Measurements from ENCODE around the gene HCFC1R1.

Gene HCFC1R1

GRCh38 chr16:3051009-3051408 lies 27.3 kb upstream of the HCFC1R1 start:
- Histone ChIP-seq H3K27me3 (ENCODE audit: control insufficient read depth, insufficient read depth, low read length) (peaks cover 7% of the 10 kb centered on the region), H3K9me3 (ENCODE audit: control insufficient read depth, low read length) (no peaks in the 10 kb centered on the region), H3K4me3 (ENCODE audit: low read depth, low read length) (no peak overlapping the region), H3K36me3 (ENCODE audit: control insufficient read depth, insufficient read depth, low read length) (no peaks in the 10 kb centered on the region), H3K4me2 (ENCODE audit: low read length) (no peak overlapping the region), H3K4me1 (peaks cover 3% of the 10 kb centered on the region), H2AFZ (no peak overlapping the region), H3K9ac (no peak overlapping the region), H3K79me2 (no peaks in the 10 kb centered on the region), H3K27ac (no peak overlapping the region)
- TF ChIP-seq CTCF (IDR thresholded peaks at IDR 0.05) = no peak

GRCh38 chr16:3050487-3050886 lies 26.7 kb upstream of the HCFC1R1 start:
- Histone ChIP-seq H3K4me2 (ENCODE audit: low read length) (no peak overlapping the region), H3K27ac (no peak overlapping the region), H3K9me3 (ENCODE audit: control insufficient read depth, low read length) (no peaks in the 10 kb centered on the region), H3K79me2 (no peaks in the 10 kb centered on the region), H3K27me3 (ENCODE audit: control insufficient read depth, insufficient read depth, low read length) (peaks cover 9% of the 10 kb centered on the region), H2AFZ (no peak overlapping the region), H3K36me3 (ENCODE audit: control insufficient read depth, insufficient read depth, low read length) (no peaks in the 10 kb centered on the region), H3K4me3 (ENCODE audit: low read depth, low read length) (no peak overlapping the region), H3K9ac (no peak overlapping the region), H3K4me1 (peaks cover 3% of the 10 kb centered on the region)
- no peak for TF ChIP-seq CTCF (IDR thresholded peaks at IDR 0.05)

GRCh38 chr16:3049921-3050481 lies 26.3 kb upstream of the HCFC1R1 start:
- Histone ChIP-seq H3K4me3 (ENCODE audit: low read depth, low read length) (no peak overlapping the region), H3K9ac (no peak overlapping the region), H3K27me3 (ENCODE audit: control insufficient read depth, insufficient read depth, low read length) (peaks cover 9% of the 10 kb centered on the region), H3K4me1 (peaks cover 3% of the 10 kb centered on the region), H3K27ac (no peak overlapping the region), H3K36me3 (ENCODE audit: control insufficient read depth, insufficient read depth, low read length) (no peaks in the 10 kb centered on the region), H3K79me2 (no peaks in the 10 kb centered on the region), H2AFZ (no peak overlapping the region), H3K9me3 (ENCODE audit: control insufficient read depth, low read length) (no peaks in the 10 kb centered on the region), H3K4me2 (ENCODE audit: low read length) (no peak overlapping the region)
- TF ChIP-seq CTCF (IDR thresholded peaks at IDR 0.05) = no peak

GRCh38 chr16:3047387-3047720 lies 23.6 kb upstream of the HCFC1R1 start:
- Histone ChIP-seq H3K79me2 (no peaks in the 10 kb centered on the region), H3K4me3 (ENCODE audit: low read depth, low read length) (no peak overlapping the region), H2AFZ (no peak overlapping the region), H3K27ac (no peak overlapping the region), H3K4me2 (ENCODE audit: low read length) (no peak overlapping the region), H3K27me3 (ENCODE audit: control insufficient read depth, insufficient read depth, low read length) (peaks cover 9% of the 10 kb centered on the region), H3K4me1 (peaks cover 3% of the 10 kb centered on the region), H3K9ac (no peak overlapping the region), H3K9me3 (ENCODE audit: control insufficient read depth, low read length) (no peaks in the 10 kb centered on the region), H3K36me3 (ENCODE audit: control insufficient read depth, insufficient read depth, low read length) (no peaks in the 10 kb centered on the region)
- TF ChIP-seq CTCF (IDR thresholded peaks at IDR 0.05) = no peak

GRCh38 chr16:3046641-3047386 lies 23.1 kb upstream of the HCFC1R1 start:
- Histone ChIP-seq H3K27me3 (ENCODE audit: control insufficient read depth, insufficient read depth, low read length) (peaks cover 9% of the 10 kb centered on the region), H3K4me2 (ENCODE audit: low read length) (peak overlapping the region; percentile 17), H3K4me1 (peaks cover 3% of the 10 kb centered on the region), H3K27ac (no peak overlapping the region), H3K79me2 (no peaks in the 10 kb centered on the region), H3K9me3 (ENCODE audit: control insufficient read depth, low read length) (no peaks in the 10 kb centered on the region), H3K9ac (no peak overlapping the region), H3K4me3 (ENCODE audit: low read depth, low read length) (no peak overlapping the region), H3K36me3 (ENCODE audit: control insufficient read depth, insufficient read depth, low read length) (no peaks in the 10 kb centered on the region), H2AFZ (no peak overlapping the region)
- no peak for TF ChIP-seq CTCF (IDR thresholded peaks at IDR 0.05)
